Measurements from ENCODE around the gene SEC61G. TPM values are rescaled to one million over a fixed set of nuclear protein-coding genes. Genes with fewer than 3 reads are reported as not detected.

SEC61G gene
- total RNA-seq, 1 experiment from 2014 or later: 208 TPM

DNA sequence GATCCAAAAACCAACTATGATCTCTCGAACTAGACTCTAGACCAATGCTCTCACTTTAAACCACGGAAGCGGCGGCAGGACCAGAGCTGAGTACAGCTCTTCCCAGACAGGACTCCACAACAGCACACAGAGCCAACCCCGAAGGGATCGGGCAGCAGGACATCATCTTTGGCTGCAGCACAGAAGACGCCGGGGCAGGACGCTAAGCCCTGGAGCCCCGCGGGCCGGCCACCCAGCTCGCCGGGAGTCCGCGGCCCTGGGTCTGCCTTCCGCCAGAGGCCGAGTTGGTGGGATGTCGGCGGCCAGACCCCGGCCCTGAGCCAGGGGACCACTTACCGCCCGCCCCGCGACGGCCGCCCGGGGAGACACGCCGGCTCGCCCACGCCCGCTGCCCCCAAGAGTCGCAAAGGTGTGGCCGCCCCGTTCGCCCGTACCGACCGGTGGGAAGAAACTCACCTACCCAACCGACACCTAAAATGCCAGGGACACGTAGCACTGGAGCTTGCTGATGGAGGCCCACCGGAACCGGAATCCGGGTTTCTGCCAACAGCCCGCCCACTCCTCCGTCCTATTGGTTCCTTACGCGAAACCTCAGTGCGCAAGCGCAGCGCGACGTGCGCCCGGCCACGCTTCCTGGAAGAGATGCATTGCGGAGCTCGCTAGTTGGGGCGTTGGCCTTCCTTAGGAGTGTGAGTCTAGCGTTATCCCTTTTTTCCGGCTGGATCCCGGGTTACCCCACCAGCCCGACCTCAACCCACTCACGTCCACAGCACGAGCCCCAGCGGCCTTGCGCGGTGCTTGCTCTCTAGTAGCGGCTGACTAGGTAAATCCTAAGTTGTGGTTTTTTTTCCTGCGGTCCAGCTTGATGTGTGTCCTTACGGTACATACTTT, at the start of gene SEC61G (continued):
- TF ChIP-seq, protein P1, sequence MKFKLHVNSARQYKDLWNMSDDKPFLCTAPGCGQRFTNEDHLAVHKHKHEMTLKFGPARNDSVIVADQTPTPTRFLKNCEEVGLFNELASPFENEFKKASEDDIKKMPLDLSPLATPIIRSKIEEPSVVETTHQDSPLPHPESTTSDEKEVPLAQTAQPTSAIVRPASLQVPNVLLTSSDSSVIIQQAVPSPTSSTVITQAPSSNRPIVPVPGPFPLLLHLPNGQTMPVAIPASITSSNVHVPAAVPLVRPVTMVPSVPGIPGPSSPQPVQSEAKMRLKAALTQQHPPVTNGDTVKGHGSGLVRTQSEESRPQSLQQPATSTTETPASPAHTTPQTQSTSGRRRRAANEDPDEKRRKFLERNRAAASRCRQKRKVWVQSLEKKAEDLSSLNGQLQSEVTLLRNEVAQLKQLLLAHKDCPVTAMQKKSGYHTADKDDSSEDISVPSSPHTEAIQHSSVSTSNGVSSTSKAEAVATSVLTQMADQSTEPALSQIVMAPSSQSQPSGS (CRISPR knock-in tag; IDR thresholded peaks at IDR 0.05; ENCODE audit: borderline replicate concordance, low read depth): no peak
- no peak for TF ChIP-seq TCF7 (CRISPR knock-in tag; IDR thresholded peaks at IDR 0.05; ENCODE audit: low read depth)
- TF ChIP-seq, protein P2, sequence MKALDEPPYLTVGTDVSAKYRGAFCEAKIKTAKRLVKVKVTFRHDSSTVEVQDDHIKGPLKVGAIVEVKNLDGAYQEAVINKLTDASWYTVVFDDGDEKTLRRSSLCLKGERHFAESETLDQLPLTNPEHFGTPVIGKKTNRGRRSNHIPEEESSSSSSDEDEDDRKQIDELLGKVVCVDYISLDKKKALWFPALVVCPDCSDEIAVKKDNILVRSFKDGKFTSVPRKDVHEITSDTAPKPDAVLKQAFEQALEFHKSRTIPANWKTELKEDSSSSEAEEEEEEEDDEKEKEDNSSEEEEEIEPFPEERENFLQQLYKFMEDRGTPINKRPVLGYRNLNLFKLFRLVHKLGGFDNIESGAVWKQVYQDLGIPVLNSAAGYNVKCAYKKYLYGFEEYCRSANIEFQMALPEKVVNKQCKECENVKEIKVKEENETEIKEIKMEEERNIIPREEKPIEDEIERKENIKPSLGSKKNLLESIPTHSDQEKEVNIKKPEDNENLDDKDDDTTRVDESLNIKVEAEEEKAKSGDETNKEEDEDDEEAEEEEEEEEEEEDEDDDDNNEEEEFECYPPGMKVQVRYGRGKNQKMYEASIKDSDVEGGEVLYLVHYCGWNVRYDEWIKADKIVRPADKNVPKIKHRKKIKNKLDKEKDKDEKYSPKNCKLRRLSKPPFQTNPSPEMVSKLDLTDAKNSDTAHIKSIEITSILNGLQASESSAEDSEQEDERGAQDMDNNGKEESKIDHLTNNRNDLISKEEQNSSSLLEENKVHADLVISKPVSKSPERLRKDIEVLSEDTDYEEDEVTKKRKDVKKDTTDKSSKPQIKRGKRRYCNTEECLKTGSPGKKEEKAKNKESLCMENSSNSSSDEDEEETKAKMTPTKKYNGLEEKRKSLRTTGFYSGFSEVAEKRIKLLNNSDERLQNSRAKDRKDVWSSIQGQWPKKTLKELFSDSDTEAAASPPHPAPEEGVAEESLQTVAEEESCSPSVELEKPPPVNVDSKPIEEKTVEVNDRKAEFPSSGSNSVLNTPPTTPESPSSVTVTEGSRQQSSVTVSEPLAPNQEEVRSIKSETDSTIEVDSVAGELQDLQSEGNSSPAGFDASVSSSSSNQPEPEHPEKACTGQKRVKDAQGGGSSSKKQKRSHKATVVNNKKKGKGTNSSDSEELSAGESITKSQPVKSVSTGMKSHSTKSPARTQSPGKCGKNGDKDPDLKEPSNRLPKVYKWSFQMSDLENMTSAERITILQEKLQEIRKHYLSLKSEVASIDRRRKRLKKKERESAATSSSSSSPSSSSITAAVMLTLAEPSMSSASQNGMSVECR (CRISPR knock-in tag; IDR thresholded peaks at IDR 0.05; ENCODE audit: borderline replicate concordance): no peak
- TF ChIP-seq, protein P3, sequence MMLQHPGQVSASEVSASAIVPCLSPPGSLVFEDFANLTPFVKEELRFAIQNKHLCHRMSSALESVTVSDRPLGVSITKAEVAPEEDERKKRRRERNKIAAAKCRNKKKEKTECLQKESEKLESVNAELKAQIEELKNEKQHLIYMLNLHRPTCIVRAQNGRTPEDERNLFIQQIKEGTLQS (CRISPR knock-in tag; conservative IDR thresholded peaks at IDR 0.05): no peak
- TF ChIP-seq, protein P4, sequence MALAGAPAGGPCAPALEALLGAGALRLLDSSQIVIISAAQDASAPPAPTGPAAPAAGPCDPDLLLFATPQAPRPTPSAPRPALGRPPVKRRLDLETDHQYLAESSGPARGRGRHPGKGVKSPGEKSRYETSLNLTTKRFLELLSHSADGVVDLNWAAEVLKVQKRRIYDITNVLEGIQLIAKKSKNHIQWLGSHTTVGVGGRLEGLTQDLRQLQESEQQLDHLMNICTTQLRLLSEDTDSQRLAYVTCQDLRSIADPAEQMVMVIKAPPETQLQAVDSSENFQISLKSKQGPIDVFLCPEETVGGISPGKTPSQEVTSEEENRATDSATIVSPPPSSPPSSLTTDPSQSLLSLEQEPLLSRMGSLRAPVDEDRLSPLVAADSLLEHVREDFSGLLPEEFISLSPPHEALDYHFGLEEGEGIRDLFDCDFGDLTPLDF (CRISPR knock-in tag; IDR thresholded peaks at IDR 0.05): no peak
- TF ChIP-seq, protein P5, sequence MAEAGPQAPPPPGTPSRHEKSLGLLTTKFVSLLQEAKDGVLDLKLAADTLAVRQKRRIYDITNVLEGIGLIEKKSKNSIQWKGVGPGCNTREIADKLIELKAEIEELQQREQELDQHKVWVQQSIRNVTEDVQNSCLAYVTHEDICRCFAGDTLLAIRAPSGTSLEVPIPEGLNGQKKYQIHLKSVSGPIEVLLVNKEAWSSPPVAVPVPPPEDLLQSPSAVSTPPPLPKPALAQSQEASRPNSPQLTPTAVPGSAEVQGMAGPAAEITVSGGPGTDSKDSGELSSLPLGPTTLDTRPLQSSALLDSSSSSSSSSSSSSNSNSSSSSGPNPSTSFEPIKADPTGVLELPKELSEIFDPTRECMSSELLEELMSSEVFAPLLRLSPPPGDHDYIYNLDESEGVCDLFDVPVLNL (CRISPR knock-in tag; IDR thresholded peaks at IDR 0.05; ENCODE audit: borderline replicate concordance, low read depth): no peak
- TF ChIP-seq, protein P6, sequence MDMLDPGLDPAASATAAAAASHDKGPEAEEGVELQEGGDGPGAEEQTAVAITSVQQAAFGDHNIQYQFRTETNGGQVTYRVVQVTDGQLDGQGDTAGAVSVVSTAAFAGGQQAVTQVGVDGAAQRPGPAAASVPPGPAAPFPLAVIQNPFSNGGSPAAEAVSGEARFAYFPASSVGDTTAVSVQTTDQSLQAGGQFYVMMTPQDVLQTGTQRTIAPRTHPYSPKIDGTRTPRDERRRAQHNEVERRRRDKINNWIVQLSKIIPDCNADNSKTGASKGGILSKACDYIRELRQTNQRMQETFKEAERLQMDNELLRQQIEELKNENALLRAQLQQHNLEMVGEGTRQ (CRISPR knock-in tag; IDR thresholded peaks at IDR 0.05): no peak
- TF ChIP-seq, protein P7, sequence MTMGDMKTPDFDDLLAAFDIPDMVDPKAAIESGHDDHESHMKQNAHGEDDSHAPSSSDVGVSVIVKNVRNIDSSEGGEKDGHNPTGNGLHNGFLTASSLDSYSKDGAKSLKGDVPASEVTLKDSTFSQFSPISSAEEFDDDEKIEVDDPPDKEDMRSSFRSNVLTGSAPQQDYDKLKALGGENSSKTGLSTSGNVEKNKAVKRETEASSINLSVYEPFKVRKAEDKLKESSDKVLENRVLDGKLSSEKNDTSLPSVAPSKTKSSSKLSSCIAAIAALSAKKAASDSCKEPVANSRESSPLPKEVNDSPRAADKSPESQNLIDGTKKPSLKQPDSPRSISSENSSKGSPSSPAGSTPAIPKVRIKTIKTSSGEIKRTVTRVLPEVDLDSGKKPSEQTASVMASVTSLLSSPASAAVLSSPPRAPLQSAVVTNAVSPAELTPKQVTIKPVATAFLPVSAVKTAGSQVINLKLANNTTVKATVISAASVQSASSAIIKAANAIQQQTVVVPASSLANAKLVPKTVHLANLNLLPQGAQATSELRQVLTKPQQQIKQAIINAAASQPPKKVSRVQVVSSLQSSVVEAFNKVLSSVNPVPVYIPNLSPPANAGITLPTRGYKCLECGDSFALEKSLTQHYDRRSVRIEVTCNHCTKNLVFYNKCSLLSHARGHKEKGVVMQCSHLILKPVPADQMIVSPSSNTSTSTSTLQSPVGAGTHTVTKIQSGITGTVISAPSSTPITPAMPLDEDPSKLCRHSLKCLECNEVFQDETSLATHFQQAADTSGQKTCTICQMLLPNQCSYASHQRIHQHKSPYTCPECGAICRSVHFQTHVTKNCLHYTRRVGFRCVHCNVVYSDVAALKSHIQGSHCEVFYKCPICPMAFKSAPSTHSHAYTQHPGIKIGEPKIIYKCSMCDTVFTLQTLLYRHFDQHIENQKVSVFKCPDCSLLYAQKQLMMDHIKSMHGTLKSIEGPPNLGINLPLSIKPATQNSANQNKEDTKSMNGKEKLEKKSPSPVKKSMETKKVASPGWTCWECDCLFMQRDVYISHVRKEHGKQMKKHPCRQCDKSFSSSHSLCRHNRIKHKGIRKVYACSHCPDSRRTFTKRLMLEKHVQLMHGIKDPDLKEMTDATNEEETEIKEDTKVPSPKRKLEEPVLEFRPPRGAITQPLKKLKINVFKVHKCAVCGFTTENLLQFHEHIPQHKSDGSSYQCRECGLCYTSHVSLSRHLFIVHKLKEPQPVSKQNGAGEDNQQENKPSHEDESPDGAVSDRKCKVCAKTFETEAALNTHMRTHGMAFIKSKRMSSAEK (CRISPR knock-in tag; IDR thresholded peaks at IDR 0.05; ENCODE audit: borderline replicate concordance): no peak
- peak; percentile 85 for TF ChIP-seq CREM (CRISPR knock-in tag; IDR thresholded peaks at IDR 0.05)
- TF ChIP-seq, protein P8, sequence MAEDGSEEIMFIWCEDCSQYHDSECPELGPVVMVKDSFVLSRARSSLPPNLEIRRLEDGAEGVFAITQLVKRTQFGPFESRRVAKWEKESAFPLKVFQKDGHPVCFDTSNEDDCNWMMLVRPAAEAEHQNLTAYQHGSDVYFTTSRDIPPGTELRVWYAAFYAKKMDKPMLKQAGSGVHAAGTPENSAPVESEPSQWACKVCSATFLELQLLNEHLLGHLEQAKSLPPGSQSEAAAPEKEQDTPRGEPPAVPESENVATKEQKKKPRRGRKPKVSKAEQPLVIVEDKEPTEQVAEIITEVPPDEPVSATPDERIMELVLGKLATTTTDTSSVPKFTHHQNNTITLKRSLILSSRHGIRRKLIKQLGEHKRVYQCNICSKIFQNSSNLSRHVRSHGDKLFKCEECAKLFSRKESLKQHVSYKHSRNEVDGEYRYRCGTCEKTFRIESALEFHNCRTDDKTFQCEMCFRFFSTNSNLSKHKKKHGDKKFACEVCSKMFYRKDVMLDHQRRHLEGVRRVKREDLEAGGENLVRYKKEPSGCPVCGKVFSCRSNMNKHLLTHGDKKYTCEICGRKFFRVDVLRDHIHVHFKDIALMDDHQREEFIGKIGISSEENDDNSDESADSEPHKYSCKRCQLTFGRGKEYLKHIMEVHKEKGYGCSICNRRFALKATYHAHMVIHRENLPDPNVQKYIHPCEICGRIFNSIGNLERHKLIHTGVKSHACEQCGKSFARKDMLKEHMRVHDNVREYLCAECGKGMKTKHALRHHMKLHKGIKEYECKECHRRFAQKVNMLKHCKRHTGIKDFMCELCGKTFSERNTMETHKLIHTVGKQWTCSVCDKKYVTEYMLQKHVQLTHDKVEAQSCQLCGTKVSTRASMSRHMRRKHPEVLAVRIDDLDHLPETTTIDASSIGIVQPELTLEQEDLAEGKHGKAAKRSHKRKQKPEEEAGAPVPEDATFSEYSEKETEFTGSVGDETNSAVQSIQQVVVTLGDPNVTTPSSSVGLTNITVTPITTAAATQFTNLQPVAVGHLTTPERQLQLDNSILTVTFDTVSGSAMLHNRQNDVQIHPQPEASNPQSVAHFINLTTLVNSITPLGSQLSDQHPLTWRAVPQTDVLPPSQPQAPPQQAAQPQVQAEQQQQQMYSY (CRISPR knock-in tag; IDR thresholded peaks at IDR 0.05): no peak
- TF ChIP-seq TP53 (CRISPR knock-in tag; IDR thresholded peaks at IDR 0.05): peak; percentile 91; the same call in 1 of the 2 replicates
- no peak for TF ChIP-seq SMAD4 (CRISPR knock-in tag; IDR thresholded peaks at IDR 0.05)
- TF ChIP-seq, protein P9, sequence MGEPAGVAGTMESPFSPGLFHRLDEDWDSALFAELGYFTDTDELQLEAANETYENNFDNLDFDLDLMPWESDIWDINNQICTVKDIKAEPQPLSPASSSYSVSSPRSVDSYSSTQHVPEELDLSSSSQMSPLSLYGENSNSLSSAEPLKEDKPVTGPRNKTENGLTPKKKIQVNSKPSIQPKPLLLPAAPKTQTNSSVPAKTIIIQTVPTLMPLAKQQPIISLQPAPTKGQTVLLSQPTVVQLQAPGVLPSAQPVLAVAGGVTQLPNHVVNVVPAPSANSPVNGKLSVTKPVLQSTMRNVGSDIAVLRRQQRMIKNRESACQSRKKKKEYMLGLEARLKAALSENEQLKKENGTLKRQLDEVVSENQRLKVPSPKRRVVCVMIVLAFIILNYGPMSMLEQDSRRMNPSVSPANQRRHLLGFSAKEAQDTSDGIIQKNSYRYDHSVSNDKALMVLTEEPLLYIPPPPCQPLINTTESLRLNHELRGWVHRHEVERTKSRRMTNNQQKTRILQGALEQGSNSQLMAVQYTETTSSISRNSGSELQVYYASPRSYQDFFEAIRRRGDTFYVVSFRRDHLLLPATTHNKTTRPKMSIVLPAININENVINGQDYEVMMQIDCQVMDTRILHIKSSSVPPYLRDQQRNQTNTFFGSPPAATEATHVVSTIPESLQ (CRISPR knock-in tag; IDR thresholded peaks at IDR 0.05): no peak
- TF ChIP-seq NR1H2 (CRISPR knock-in tag; IDR thresholded peaks at IDR 0.05): no peak
- TF ChIP-seq, protein P10, sequence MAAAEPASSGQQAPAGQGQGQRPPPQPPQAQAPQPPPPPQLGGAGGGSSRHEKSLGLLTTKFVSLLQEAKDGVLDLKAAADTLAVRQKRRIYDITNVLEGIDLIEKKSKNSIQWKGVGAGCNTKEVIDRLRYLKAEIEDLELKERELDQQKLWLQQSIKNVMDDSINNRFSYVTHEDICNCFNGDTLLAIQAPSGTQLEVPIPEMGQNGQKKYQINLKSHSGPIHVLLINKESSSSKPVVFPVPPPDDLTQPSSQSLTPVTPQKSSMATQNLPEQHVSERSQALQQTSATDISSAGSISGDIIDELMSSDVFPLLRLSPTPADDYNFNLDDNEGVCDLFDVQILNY (CRISPR knock-in tag; IDR thresholded peaks at IDR 0.05): no peak; the same call in 1 of the 2 replicates

Data from WTC11 (cell line).